GM19455 (cell line): ENCODE results near the gene PITRM1.

Source experiments
- ATAC-seq: cut with Tn5 transposase; IDR thresholded peaks from one replicate; pipeline ENCODE4 v1.9.1; 2021; ENCODE audit not compliant: unreplicated experiment

PITRM1 gene

GRCh38 chr10:3169271-3169670 is 3.3 kb downstream of the PITRM1 start:
- no peak for ATAC-seq

- no peak for ATAC-seq
Observed at GRCh38 chr10:3167611-3168330, 4.8 kb downstream of the PITRM1 start.

GRCh38 chr10:3166496-3167290 is 5.9 kb downstream of the PITRM1 start:
- no peak for ATAC-seq

- no peak for ATAC-seq
Observed at GRCh38 chr10:3165196-3165595, 7.4 kb downstream of the PITRM1 start.

- no peak for ATAC-seq
Observed at GRCh38 chr10:3163879-3164278, 8.7 kb downstream of the PITRM1 start.

- no peak for ATAC-seq
Observed at GRCh38 chr10:3162533-3162932, 10.0 kb downstream of the PITRM1 start.

GRCh38 chr10:3159152-3159551 is 13.4 kb downstream of the PITRM1 start:
- no peak for ATAC-seq

- no peak for ATAC-seq
Observed at GRCh38 chr10:3154666-3155065, 17.9 kb downstream of the PITRM1 start.

GRCh38 chr10:3152566-3152935 is 20.0 kb downstream of the PITRM1 start:
- no peak for ATAC-seq

- no peak for ATAC-seq
Observed at GRCh38 chr10:3151889-3152565, 20.6 kb downstream of the PITRM1 start.

GRCh38 chr10:3150961-3151360 is 21.6 kb downstream of the PITRM1 start:
- ATAC-seq, result no peak

- no peak for ATAC-seq
Observed at GRCh38 chr10:3150366-3150765, 22.2 kb downstream of the PITRM1 start.

- ATAC-seq, result no peak
Observed at GRCh38 chr10:3149918-3150317, 22.7 kb downstream of the PITRM1 start.

- no peak for ATAC-seq
Observed at GRCh38 chr10:3148994-3149393, 23.6 kb downstream of the PITRM1 start.

- ATAC-seq, result no peak
Observed at GRCh38 chr10:3148041-3148440, 24.5 kb downstream of the PITRM1 start.

- no peak for ATAC-seq
Observed at GRCh38 chr10:3147117-3147820, 25.3 kb downstream of the PITRM1 start.

GRCh38 chr10:3146289-3146688 is 26.3 kb downstream of the PITRM1 start:
- ATAC-seq, result no peak

GRCh38 chr10:3145366-3145765 is 27.2 kb downstream of the PITRM1 start:
- no peak for ATAC-seq

GRCh38 chr10:3143791-3144434 is 28.7 kb downstream of the PITRM1 start:
- ATAC-seq, result no peak

GRCh38 chr10:3143366-3143765 is 29.2 kb downstream of the PITRM1 start:
- ATAC-seq, result no peak
